SU-DHL-6 (cell line): ENCODE results near the gene MIOX.

Experiments
- CTCF ChIP-seq: fragments of 200-600 bp; sonication (generic); IDR thresholded peaks from one replicate; pipeline ENCODE4 v1.5.1; 2017; ENCODE audit warnings: antibody characterized with exemption, mild to moderate bottlenecking, low read length, moderate library complexity; ENCODE audit not compliant: insufficient read depth, poor library complexity, severe bottlenecking
- EZH2phosphoT487 ChIP-seq: fragments of 200-600 bp; sonication (generic), shearing (Covaris generic); conservative IDR thresholded peaks from 2 replicates; pipeline ENCODE4 v1.6.1; 2018; ENCODE audit warnings: mild to moderate bottlenecking, antibody characterized with exemption, low read length, moderate library complexity, mixed read lengths

GRCh38 chr22:50471962-50472361 is 14.7 kb upstream of the MIOX start:
- TF ChIP-seq CTCF (no peak), EZH2phosphoT487 (no peak)
